ENCODE results near the gene SYNRG. TPM values are rescaled to one million over a fixed set of nuclear protein-coding genes. Genes with fewer than 3 reads are reported as not detected.
A peak's percentile ranks its signal among the peaks of the same experiment; 100 is the strongest.

The SYNRG gene
- total RNA-seq, 1 experiment from 2014 or later = 6.8 TPM

- peak; percentile 74 for DNase-seq (ENCODE audit: low read depth)
- in situ Hi-C loops (cut with HindIII; ENCODE audit: low pct_unique_long_range_greater_than_20kb, low sequenced_read_pairs) = no loop called here
Observed at GRCh38 chr17:37489197-37490001, 119.8 kb downstream of the SYNRG start, which contains the start of gene DUSP14. DUSP14 (plus strand) TSS chr17:37489891; CDS start chr17:37512273, 22,382 bp downstream.

- in situ Hi-C loops (cut with HindIII; ENCODE audit: low pct_unique_long_range_greater_than_20kb, low sequenced_read_pairs) = no loop called here
- DNase-seq (ENCODE audit: low read depth) = peak; percentile 90
Observed at GRCh38 chr17:37488607-37489196, 120.5 kb downstream of the SYNRG start.

- DNase-seq (ENCODE audit: low read depth) = peak; percentile 95
- in situ Hi-C loops (cut with HindIII; ENCODE audit: low pct_unique_long_range_greater_than_20kb, low sequenced_read_pairs) = no loop called here
Observed at GRCh38 chr17:37488009-37488604, 121.1 kb downstream of the SYNRG start.

GRCh38 chr17:37485938-37486570 is 123.2 kb downstream of the SYNRG start:
- DNase-seq (ENCODE audit: low read depth) = no peak

GRCh38 chr17:37483311-37484039 is 125.7 kb downstream of the SYNRG start:
- in situ Hi-C loops (cut with HindIII; ENCODE audit: low pct_unique_long_range_greater_than_20kb, low sequenced_read_pairs) = no loop called here
- DNase-seq (ENCODE audit: low read depth) = no peak

More at GRCh38 chr17:37485938-37486570, 123.2 kb downstream of the SYNRG start:
- in situ Hi-C loops (cut with HindIII; ENCODE audit: low pct_unique_long_range_greater_than_20kb, low sequenced_read_pairs) = no loop called here

- in situ Hi-C loops (cut with HindIII; ENCODE audit: low pct_unique_long_range_greater_than_20kb, low sequenced_read_pairs) = no loop called here
- DNase-seq (ENCODE audit: low read depth) = no peak
Observed at GRCh38 chr17:37481001-37481665, 128.1 kb downstream of the SYNRG start.

DNA sequence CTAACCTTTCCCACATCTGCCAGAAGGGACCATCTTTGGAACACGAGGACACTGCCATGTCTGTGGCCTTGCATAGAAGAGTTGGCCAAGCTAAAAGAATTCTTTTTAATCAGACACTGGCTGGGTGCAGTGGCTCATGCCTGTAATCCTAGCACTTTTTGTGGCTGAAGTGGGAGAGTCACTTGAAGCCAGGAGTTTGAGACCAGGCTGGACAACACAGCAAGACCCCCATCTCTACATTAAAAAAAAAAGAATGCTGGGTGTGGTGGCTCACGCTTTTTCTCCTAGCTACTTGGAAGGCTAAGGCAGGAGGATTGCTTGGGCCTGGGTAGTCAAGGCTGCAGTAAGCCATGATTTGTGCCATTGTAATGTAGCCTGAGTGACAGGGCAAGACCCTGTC is 128.8 kb downstream of the SYNRG start:
- in situ Hi-C loops (cut with HindIII; ENCODE audit: low pct_unique_long_range_greater_than_20kb, low sequenced_read_pairs) = no loop called here

DNA sequence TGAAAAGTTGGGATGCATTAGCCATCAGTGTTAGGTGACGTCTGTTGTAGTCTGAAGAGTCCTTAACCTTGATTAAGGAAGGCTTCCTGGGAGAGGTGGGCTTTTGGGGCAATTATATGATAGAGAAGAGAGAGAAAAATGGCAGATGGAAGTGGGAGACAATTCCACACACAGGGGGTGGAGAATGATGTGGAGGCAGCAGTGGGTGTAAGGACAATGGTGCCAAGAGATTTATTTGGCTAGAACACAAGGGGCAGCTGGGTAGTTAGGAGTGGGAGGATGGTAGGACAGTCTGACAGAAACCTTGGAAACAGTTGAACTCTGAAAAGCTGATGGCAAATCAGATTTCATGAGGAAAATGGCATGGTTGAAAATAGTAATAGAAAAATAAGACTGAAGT is 130.2 kb downstream of the SYNRG start:
- no peak for DNase-seq (ENCODE audit: low read depth)
- in situ Hi-C loops (cut with HindIII; ENCODE audit: low pct_unique_long_range_greater_than_20kb, low sequenced_read_pairs) = no loop called here

More for the DNA sequence above, 128.8 kb downstream of the SYNRG start:
- DNase-seq (ENCODE audit: low read depth) = no peak

- no peak for DNase-seq (ENCODE audit: low read depth)
- in situ Hi-C loops (cut with HindIII; ENCODE audit: low pct_unique_long_range_greater_than_20kb, low sequenced_read_pairs) = no loop called here
Observed at GRCh38 chr17:37478187-37478586, 131.0 kb downstream of the SYNRG start.

DNA sequence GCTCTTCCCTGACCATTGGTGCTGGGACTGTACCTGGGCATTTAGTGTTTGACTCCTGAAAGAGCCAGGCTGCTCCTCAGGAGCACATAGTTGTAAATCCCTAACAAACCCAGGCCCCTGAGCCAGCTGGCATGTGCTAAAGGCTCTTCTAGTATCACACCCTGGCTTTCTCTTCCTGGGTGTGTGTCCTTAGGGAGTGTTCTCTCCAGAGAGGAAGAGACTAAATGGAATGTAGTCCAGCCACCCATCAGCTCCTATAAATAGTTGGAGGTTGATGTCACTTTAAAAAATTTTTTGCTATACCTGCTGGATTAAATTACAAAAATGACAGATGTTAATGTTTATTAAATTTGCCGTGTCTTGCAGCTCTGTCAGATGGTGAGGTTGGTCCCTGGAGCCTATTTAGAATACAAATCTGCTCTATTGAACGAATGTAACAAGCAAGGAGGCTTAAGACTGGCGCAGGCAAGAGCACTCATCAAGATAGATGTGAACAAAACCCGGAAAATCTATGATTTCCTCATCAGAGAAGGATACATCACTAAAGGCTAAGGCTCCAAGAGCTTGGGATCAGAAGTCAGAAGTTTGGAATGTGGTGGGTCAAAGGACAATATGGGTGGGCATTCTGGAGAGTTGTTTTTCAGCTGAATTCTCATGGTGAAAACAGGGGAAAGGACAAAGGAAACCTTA is 132.6 kb downstream of the SYNRG start:
- DNase-seq (ENCODE audit: low read depth) = no peak
- in situ Hi-C loops (cut with HindIII; ENCODE audit: low pct_unique_long_range_greater_than_20kb, low sequenced_read_pairs) = no loop called here

GRCh38 chr17:37475731-37476420 is 133.3 kb downstream of the SYNRG start:
- in situ Hi-C loops (cut with HindIII; ENCODE audit: low pct_unique_long_range_greater_than_20kb, low sequenced_read_pairs) = no loop called here
- no peak for DNase-seq (ENCODE audit: low read depth)

DNA sequence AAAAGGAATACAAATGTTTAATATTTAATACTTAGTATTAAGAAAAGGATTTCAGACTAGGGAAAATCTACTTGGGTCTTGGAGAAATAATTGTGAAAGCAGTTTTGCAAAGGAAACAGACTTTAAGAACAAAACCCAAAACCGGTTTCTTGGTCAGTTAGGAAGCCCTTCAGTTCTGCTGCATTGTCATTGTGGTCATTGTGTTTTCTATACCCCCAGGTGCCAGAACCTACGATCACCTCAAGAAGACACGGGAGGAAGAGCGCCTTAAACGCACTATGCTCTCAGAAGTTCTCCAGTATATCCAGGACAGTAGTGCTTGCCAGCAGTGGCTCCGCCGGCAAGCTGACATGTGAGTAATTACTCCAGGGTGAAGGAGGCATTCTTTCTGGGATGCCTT is 139.0 kb downstream of the SYNRG start:
- in situ Hi-C loops (cut with HindIII; ENCODE audit: low pct_unique_long_range_greater_than_20kb, low sequenced_read_pairs) = no loop called here
- no peak for DNase-seq (ENCODE audit: low read depth)

DNA sequence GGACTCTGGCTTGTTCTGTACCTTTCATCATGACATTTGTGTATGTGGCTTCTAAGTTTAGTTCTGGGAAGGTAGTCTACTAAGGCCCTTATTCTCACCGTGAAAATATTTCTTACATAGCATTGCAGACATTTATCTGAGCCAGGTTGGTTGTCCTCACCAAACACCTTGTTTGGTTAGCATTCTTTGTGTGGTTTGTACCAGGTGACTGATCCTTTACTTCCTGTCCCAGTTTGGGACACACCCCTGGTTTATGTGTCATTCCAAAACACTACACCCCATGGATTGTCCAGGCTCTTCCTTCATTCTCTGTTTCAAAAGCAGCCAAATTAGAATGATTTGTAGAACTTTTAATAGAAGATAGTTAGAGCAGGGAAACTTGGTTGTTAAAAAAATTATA is 142.7 kb downstream of the SYNRG start:
- no peak for DNase-seq (ENCODE audit: low read depth)
- in situ Hi-C loops (cut with HindIII; ENCODE audit: low pct_unique_long_range_greater_than_20kb, low sequenced_read_pairs) = no loop called here

DNA sequence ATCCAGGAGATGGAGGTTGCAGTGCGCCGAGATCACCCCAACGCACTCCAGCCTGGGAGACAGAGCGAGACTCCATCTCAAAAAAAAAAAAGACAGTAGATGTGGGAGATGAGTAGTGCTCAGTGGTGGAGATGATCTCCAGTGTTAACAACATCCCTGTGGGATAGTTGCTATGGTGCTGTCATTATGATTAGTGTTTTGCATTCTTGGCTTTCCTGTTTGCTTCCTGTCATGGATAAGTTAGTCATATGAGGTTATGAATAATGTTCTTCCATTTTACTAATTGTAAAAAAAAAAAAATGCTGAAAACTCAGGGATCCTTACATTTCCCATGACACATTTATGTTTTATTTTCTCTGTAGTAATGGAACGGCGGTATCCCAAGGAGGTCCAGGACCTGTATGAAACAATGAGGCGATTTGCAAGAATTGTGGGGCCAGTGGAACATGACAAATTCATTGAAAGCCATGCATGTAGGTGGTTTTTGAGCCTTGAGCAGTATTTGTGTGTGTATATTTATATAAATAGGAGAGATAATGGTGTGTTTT is 144.1 kb downstream of the SYNRG start:
- in situ Hi-C loops (cut with HindIII; ENCODE audit: low pct_unique_long_range_greater_than_20kb, low sequenced_read_pairs) = no loop called here
- no peak for DNase-seq (ENCODE audit: low read depth)
